Adipocyte (in vitro differentiated cells): Measurements from ENCODE around the gene XAF1.
"Not testable (repeated sequence)": the region's sequence is repeated elsewhere in the genome, so short reads cannot be mapped to it uniquely, and the experiment has no call there.

Experiments
- DNase-seq: peaks from one replicate; pipeline ENCODE4 v3.0.0-alpha.2; 2015; ENCODE audit warnings: low read depth
- H3K27me3 ChIP-seq: replicated peaks from 2 replicates; pipeline ENCODE4 v1.7.0; 2013; ENCODE audit warnings: mild to moderate bottlenecking, low read length, moderate library complexity; ENCODE audit not compliant: control insufficient read depth, insufficient read depth
- H3K36me3 ChIP-seq: 2 replicates; pipeline ENCODE4 v1.7.0; 2013; ENCODE audit warnings: low read length, mild to moderate bottlenecking, moderate library complexity; ENCODE audit not compliant: control insufficient read depth, insufficient read depth, severe bottlenecking
- H3K4me1 ChIP-seq: 2 replicates; pipeline ENCODE4 v1.7.0; 2013; ENCODE audit warnings: mild to moderate bottlenecking, low read length, moderate library complexity; ENCODE audit not compliant: control insufficient read depth, insufficient read depth
- H3K4me3 ChIP-seq: 2 replicates; pipeline ENCODE4 v1.7.0; 2013; ENCODE audit warnings: mild to moderate bottlenecking, low read length, moderate library complexity
- H3K9ac ChIP-seq: 2 replicates; pipeline ENCODE4 v1.7.0; 2013; ENCODE audit warnings: mild to moderate bottlenecking, low read length, moderate library complexity
- H3K9me3 ChIP-seq: 2 replicates; pipeline ENCODE4 v1.7.0; 2013; ENCODE audit warnings: mild to moderate bottlenecking, low read length, moderate library complexity; ENCODE audit not compliant: control insufficient read depth

The XAF1 gene

DNA sequence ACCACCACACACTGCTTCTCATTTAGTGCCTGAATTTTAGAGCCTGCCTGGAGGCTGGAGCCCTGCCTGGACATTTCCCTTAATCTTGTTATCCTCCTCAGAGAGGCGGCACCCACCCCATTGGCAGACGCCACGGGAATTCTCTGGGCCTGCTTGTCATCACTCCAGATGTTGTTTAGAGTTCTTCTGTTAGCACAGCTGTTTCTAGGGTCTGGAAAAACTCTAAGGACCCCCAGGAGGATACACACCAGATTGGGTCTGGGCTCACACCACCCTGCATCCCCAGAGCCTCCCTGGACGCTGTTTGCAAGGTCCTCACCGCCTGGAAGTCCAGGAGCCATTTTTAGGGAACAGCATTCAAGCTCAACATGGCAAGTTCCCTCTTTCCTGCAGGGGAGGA lies 565 bp upstream of the XAF1 start:
- peaks cover 8% of the 10 kb centered on the region for H3K36me3 ChIP-seq
- peak; percentile 75 for DNase-seq
- H3K9me3 ChIP-seq = no peaks in the 10 kb centered on the region
- peak overlapping the region; percentile 85 for H3K4me3 ChIP-seq
- peaks cover 32% of the 10 kb centered on the region for H3K4me1 ChIP-seq
- H3K9ac ChIP-seq = peak overlapping the region; percentile 91
- H3K27me3 ChIP-seq = no peaks in the 10 kb centered on the region

DNA sequence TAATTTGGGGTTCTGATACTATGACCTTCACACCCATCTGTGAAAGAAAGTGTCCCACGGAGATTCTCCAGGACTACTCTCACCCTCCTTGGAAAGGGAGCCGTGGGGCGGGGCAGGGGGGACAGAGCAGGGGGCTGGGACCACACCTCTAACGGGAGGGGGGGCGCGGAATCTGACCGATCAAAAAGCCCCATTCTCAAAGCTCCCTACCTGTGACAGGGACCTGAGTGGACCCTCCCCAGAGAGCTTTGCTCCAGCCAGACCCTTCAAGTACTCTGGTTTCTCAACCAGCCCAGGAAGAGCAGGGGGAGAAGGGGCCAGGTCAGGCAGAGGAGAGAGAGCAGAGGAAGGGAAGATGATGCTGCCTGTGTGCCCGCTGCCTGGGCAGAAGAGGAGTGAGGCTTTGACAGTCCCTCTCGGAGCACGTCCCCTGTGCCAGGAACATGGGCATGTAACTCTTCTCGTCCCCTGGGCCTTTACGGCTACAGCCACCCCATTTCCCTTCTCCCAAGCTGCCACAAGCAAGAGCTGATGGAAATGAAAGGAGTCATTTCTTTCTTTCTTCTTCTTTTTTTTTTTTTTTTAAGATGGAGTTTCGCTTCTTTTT lies 682 bp downstream of the XAF1 start:
- H3K9me3 ChIP-seq = no peaks in the 10 kb centered on the region
- peak overlapping the region; percentile 85 for H3K4me3 ChIP-seq
- no peak for DNase-seq
- no peaks in the 10 kb centered on the region for H3K27me3 ChIP-seq
- H3K9ac ChIP-seq = peak overlapping the region; percentile 91
- H3K4me1 ChIP-seq = peaks cover 32% of the 10 kb centered on the region
- peaks cover 16% of the 10 kb centered on the region for H3K36me3 ChIP-seq

DNA sequence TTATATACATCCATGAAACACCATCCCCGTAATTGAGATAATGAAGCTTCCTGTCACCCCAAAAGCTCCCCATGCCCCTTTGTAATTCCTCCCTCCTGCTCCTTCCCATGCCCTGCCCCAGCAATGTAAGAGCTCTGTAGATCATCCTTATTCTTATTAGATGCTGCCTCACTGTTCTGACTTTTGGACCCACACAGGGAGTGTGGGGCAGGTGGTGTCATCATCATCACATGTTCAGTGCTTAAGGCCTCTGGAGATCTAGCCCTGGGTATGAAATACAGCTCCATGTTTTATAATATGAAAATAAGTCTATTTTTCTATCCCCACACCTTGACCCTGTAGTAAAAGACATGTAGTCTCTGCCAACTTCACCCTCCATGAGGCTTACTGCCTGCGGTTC lies 1.9 kb downstream of the XAF1 start:
- Histone ChIP-seq H3K9ac (no peak overlapping the region), H3K9me3 (no peaks in the 10 kb centered on the region), H3K4me1 (peaks cover 23% of the 10 kb centered on the region), H3K27me3 (no peaks in the 10 kb centered on the region), H3K36me3 (peaks cover 17% of the 10 kb centered on the region), H3K4me3 (no peak overlapping the region)
- DNase-seq = no peak

DNA sequence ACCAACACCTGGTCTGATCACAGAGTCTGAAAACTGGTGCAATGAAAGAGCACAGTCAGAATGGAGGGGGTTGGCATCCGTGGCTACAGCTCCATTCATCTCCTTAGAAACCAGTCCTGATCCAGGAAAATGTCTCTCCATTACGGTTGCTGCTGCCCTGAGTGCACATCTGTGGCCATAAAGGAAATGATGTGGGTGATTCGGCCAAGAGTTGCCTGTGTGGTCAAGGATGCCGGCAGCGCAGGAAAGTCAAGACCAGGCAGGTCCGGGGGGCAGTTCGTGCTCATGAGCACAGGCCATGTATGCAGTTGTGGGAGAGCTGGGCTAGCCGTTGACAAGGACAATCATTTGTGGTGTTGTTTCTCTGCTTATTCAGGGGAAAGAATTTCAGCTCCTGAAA lies 5.9 kb downstream of the XAF1 start:
- Histone ChIP-seq H3K9me3 (peaks cover 4% of the 10 kb centered on the region), H3K4me1 (no peaks in the 10 kb centered on the region), H3K36me3 (peaks cover 39% of the 10 kb centered on the region), H3K27me3 (no peaks in the 10 kb centered on the region), H3K4me3 (no peak overlapping the region), H3K9ac (no peak overlapping the region)
- no peak for DNase-seq

DNA sequence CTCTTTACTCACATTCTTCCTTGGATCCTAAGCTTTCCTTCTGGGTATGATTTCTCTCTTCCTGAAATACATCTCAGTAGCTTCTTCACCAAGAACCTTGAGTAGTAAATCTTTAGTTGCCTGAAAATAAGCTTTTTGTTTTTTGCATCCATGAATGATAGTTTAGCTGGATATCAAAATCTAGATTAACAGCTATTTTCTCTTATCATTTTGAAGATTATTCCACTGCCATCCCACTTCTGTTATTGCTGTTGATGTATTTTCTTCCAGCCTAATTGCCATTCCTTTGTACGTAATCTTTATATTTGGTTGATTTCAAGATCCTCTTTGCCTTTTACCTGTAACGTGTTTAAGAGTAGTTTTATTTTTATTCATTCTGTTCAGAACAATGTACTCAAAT lies 12.6 kb downstream of the XAF1 start:
- peaks cover 23% of the 10 kb centered on the region for H3K9me3 ChIP-seq
- H3K27me3 ChIP-seq = no peaks in the 10 kb centered on the region
- H3K4me3 ChIP-seq = no peak overlapping the region
- no peak overlapping the region for H3K9ac ChIP-seq
- DNase-seq = no peak
- peaks cover 87% of the 10 kb centered on the region for H3K36me3 ChIP-seq
- no peaks in the 10 kb centered on the region for H3K4me1 ChIP-seq

DNA sequence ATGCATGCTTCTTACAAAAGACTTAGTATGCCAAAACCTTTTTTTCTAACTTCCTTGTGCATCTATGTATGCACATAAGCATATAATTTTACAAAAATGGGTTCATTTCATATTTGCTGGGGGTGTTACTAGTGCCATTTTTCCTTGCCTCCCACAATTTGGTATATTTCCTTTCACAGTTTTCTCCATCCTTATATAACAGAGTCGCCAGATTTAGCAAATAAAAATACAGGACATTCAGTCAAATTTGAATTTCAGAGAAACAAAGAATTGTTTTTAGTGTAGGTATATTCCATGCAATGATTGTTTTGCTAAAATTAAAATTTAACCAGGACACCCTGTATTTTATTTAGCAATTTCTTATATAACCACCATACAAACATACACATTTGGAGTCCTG lies 16.2 kb downstream of the XAF1 start:
- Histone ChIP-seq H3K4me1 (no peaks in the 10 kb centered on the region), H3K36me3 (peaks cover 70% of the 10 kb centered on the region), H3K9ac (no peak overlapping the region), H3K27me3 (peaks cover 17% of the 10 kb centered on the region), H3K4me3 (no peak overlapping the region), H3K9me3 (peaks cover 32% of the 10 kb centered on the region)
- DNase-seq = no peak

DNA sequence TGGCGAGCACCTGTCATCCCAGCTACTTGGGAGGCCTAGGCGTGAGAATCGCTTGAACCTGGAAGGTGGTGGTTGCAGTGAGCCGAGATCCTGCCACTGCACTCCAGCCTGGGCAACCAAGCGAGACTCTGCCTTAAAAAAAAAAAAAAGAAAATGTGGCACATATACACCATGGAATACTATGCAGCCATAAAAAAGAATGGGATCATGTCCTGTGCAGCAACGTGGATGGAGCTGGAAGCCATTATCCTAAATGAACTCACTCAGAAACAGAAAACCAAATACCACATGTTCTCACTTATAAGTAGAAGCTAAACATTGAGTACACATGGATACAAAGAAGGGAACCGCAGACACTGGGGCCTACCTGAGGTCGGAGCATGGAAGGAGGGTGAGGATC lies 19.1 kb downstream of the XAF1 start:
- not testable (repeated sequence) for H3K4me3 ChIP-seq, H3K9ac ChIP-seq, DNase-seq, H3K4me1 ChIP-seq
- Histone ChIP-seq H3K9me3 (peaks cover 21% of the 10 kb centered on the region), H3K27me3 (peaks cover 43% of the 10 kb centered on the region), H3K36me3 (peaks cover 42% of the 10 kb centered on the region)

DNA sequence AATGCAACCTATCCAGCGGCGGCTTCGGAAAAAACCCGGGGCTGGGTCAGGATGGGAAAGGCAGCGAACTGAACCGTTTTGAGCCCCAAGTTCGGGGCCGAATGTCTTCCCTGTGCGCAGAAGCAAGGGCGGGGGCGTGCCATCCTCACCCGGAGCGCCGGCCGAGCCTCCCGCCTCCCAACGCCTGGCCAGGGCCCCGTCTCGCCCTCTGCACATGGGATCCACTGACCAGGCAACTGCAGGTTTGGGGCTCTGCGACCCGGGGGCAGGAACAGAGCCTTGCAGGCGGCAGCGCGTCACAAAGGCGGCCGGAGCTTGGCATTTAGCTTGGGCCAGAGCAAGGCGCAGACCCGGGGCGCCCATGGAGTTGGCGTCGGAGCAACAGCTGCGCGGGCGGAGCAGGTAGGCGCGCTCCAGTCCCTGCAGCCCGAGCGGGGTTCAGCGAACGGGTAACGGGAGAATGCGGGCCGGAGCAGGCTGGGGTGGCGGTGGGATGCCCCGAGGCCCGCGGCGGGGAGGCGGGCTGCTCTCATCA lies 20.1 kb downstream of the XAF1 start, which contains the start of gene FBXO39:
Gene FBXO39 (plus strand): TSS at position 345 of the 535 bp plus-strand sequence. CDS start 3,654 bp downstream, outside the sequence.
- H3K9me3 ChIP-seq = peaks cover 24% of the 10 kb centered on the region
- H3K9ac ChIP-seq = no peak within 1 kb of the TSS
- H3K36me3 ChIP-seq = peaks cover 32% of the 10 kb centered on the region
- DNase-seq = no peak
- no peaks in the 10 kb centered on the region for H3K4me1 ChIP-seq
- peak within 1 kb of the TSS; percentile 41 for H3K4me3 ChIP-seq
- peaks cover 52% of the 10 kb centered on the region for H3K27me3 ChIP-seq

DNA sequence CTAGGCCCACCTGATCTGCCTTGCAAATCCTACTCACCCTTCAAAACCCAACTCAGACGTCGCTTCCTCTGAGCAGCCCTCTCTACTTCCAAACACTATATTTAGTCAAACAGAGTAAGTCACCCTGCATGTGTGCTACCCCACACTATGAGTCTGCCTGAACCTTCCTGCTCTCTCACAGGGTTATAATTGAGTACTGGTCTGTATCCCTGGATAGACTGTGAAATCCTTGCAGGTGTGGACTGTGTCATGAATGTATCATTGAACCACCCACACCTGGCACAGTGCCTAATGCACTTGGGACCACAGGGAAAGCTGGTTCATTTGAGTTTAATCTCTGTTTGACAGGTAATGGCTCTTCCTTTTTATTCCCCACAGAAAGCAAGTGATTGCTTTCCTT lies 23.6 kb downstream of the XAF1 start:
- no peak overlapping the region for H3K9ac ChIP-seq
- H3K36me3 ChIP-seq = no peaks in the 10 kb centered on the region
- no peak overlapping the region for H3K4me3 ChIP-seq
- no peaks in the 10 kb centered on the region for H3K4me1 ChIP-seq
- H3K9me3 ChIP-seq = peaks cover 12% of the 10 kb centered on the region
- DNase-seq = no peak
- peaks cover 52% of the 10 kb centered on the region for H3K27me3 ChIP-seq

DNA sequence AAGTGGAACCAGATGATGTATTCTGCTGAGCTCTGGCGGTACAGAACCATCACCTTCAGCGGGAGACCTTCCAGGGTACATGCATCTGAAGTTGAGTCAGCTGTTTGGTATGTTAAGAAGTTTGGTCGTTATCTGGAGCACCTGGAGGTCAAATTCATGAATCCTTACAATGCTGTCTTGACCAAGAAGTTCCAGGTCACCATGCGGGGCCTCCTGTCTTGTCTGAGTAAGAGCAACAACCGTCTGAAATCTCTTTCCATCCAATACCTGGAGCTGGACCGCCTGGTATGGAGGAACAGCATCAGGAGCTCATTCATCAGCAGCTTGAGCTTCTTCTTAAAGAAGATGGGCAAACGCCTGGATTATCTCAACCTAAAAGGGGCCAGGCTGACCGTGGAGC lies 24.2 kb downstream of the XAF1 start:
- H3K4me1 ChIP-seq = peaks cover under 1% of the 10 kb centered on the region
- no peak overlapping the region for H3K4me3 ChIP-seq
- peaks cover 52% of the 10 kb centered on the region for H3K27me3 ChIP-seq
- no peak for DNase-seq
- no peaks in the 10 kb centered on the region for H3K36me3 ChIP-seq
- H3K9ac ChIP-seq = no peak overlapping the region
- H3K9me3 ChIP-seq = peaks cover 9% of the 10 kb centered on the region

DNA sequence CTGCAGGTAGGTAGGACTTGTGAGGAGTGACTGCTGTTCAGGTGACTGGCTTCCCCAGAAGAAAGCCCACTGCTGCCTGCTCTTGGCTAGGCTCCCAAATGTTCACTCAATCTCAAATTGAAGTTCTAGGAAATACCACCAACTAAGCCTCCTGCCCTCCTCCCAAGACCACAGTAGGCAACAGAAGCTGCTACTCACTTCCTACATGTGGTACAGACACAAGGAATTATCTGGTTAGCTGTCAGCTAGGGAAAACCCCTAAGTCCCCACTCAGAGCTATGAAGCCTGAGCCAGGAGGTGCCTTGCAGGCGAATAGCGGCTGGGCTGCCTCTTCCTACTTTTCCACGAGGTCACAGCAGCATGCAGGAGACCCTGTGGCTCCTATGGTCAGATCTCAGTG lies 25.0 kb downstream of the XAF1 start:
- Histone ChIP-seq H3K36me3 (no peaks in the 10 kb centered on the region), H3K9me3 (peaks cover 7% of the 10 kb centered on the region), H3K9ac (no peak overlapping the region), H3K4me1 (peaks cover 3% of the 10 kb centered on the region), H3K27me3 (peaks cover 45% of the 10 kb centered on the region), H3K4me3 (no peak overlapping the region)
- no peak for DNase-seq

DNA sequence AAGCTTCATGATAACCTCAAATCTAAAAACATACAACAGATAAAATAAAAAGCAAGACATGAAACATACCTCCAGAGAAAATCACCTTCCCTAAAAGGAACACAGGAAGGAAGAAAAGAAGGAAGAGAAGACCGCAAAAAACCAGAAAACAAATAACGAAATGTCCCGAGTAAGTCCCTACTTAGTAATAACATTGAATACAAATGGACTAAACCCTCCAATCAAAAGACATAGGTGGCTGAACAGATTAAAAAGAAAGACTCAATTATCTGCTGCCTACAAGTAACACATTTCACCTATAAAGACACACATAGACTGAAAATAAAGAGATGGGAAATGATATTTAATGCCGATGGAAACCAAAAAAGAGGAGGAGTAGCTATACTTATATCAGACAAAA lies 26.4 kb downstream of the XAF1 start:
- Histone ChIP-seq H3K9ac (no peak overlapping the region), H3K4me3 (no peak overlapping the region), H3K4me1 (peaks cover 3% of the 10 kb centered on the region), H3K27me3 (peaks cover 35% of the 10 kb centered on the region), H3K9me3 (peaks cover 7% of the 10 kb centered on the region), H3K36me3 (no peaks in the 10 kb centered on the region)
- no peak for DNase-seq
